ENCODE results near the gene EEFSEC. TPM values are rescaled to one million over a fixed set of nuclear protein-coding genes. Genes with fewer than 3 reads are reported as not detected.

The EEFSEC gene
- total RNA-seq, 1 experiment from 2014 or later: 9.5 TPM

DNA sequence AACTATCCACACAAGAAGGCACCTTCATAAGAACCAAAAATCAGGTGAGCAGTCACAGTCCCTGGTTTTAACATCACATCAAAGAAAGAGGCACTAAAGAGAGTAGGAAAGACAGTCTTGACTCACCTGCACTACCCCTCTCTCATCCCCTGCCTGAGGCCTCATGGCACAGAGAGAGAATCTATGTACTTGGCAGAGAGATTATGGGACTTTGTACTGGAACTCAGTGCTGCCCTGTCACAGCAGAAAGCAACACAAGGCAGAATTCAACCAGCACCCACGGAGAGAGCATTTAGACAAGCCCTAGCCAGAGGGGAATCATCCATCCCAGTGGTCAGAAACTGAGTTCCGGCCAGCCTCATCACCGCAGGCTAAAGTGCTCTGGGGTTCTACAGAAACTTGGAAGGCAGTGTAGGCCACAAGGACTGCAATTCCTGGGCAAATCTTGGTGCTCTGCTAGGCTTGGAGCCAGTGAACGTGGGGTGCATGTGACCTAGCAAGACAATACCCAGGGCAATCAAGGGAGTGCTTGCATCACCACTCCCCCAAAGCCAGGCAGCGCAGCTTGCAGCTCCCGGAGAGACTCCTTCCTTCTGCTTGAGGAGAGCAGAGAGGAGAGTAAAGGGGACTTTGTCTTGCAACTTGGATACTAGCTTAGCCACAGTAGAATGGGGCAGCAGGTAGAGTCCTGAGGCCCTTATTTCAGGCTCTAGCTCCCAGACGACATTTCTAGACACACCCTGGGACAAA, 21.2 kb upstream of the EEFSEC start:
- H4K8ac ChIP-seq (replicated peaks; ENCODE audit: insufficient read length, low read depth, low read length): no peak overlapping the region
- H3K4me1 Mint-ChIP-seq: no peaks in the 10 kb centered on the region
- DNase-seq: no peak
- H2BK12ac ChIP-seq (ENCODE audit: insufficient read length, low read depth, low read length): no peak overlapping the region
- no peaks in the 10 kb centered on the region for H3K23me2 ChIP-seq (ENCODE audit: insufficient read length, low read depth, low read length, poor library complexity, severe bottlenecking)
- H3K4ac ChIP-seq (ENCODE audit: low read depth, low read length): no peak overlapping the region
- no peak overlapping the region for H3T11ph ChIP-seq (ENCODE audit: low read length)
- H3K79me2 ChIP-seq (ENCODE audit: insufficient read depth, low read length): no peaks in the 10 kb centered on the region
- H2AK5ac ChIP-seq (ENCODE audit: insufficient read length, low read length): no peak overlapping the region
- H3K56ac ChIP-seq (ENCODE audit: insufficient read length, low read depth, low read length): no peak overlapping the region
- H3K79me1 ChIP-seq (ENCODE audit: insufficient read depth, low read depth, low read length, poor library complexity, severe bottlenecking): no peaks in the 10 kb centered on the region
- H3K4me3 Mint-ChIP-seq: no peak overlapping the region
- H3K9ac ChIP-seq (ENCODE audit: extremely low read depth, insufficient read length, low read length): no peak overlapping the region
- no CpG with 5 or more reads among the region's 7 CpGs for WGBS (ENCODE audit: extremely low coverage, insufficient read length, low lambda C conversion rate)
- no peaks in the 10 kb centered on the region for H3K4me1 ChIP-seq (ENCODE audit: insufficient read depth, low read length)
- H4K91ac ChIP-seq (ENCODE audit: insufficient read length, low read depth, low read length): no peak overlapping the region
- no peak overlapping the region for H2BK120ac ChIP-seq (ENCODE audit: low read depth, low read length, poor library complexity, severe bottlenecking)
- TF ChIP-seq, protein P1, sequence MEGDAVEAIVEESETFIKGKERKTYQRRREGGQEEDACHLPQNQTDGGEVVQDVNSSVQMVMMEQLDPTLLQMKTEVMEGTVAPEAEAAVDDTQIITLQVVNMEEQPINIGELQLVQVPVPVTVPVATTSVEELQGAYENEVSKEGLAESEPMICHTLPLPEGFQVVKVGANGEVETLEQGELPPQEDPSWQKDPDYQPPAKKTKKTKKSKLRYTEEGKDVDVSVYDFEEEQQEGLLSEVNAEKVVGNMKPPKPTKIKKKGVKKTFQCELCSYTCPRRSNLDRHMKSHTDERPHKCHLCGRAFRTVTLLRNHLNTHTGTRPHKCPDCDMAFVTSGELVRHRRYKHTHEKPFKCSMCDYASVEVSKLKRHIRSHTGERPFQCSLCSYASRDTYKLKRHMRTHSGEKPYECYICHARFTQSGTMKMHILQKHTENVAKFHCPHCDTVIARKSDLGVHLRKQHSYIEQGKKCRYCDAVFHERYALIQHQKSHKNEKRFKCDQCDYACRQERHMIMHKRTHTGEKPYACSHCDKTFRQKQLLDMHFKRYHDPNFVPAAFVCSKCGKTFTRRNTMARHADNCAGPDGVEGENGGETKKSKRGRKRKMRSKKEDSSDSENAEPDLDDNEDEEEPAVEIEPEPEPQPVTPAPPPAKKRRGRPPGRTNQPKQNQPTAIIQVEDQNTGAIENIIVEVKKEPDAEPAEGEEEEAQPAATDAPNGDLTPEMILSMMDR (conservative IDR thresholded peaks at IDR 0.05): no peak
- no peak overlapping the region for H3K27ac Mint-ChIP-seq
- no peak overlapping the region for H4K5ac ChIP-seq (ENCODE audit: insufficient read length, low read depth, low read length)
- H3K9me3 ChIP-seq (ENCODE audit: control insufficient read depth, low read depth, low read length): no peaks in the 10 kb centered on the region
- H2BK15ac ChIP-seq (ENCODE audit: low read depth, low read length): no peak overlapping the region
- H3K14ac ChIP-seq (ENCODE audit: insufficient read depth, low read length): no peak overlapping the region
- H2BK20ac ChIP-seq (ENCODE audit: low read depth, low read length, poor library complexity, severe bottlenecking): no peak overlapping the region
- no peak overlapping the region for H3K18ac ChIP-seq (ENCODE audit: insufficient read length, low read depth, low read length)
- H3K4me2 ChIP-seq (ENCODE audit: insufficient read depth, insufficient read length, low read length): no peak overlapping the region
- H3K23ac ChIP-seq (ENCODE audit: insufficient read length, low read depth, low read length): no peak overlapping the region
- H3K27me3 ChIP-seq (ENCODE audit: insufficient read depth, low read length): no peaks in the 10 kb centered on the region; the same call in 1 of the 2 replicates
- no peak overlapping the region for H2BK5ac ChIP-seq (ENCODE audit: insufficient read length, low read length)
- H3K27me3 Mint-ChIP-seq (ENCODE audit: low read depth): peaks cover 19% of the 10 kb centered on the region
- no peak overlapping the region for H2AFZ ChIP-seq (ENCODE audit: low read length)
- no peaks in the 10 kb centered on the region for H4K20me1 ChIP-seq (ENCODE audit: control insufficient read depth, insufficient read depth, insufficient read length)
- H3K36me3 Mint-ChIP-seq (ENCODE audit: insufficient read depth in 1 of 3, low read depth in 3 of 3): peaks cover 0 to 5% (median 3%) of the 10 kb centered on the region in 3 experiments; a peak in 5 of 7 replicates
- H3K9me3 Mint-ChIP-seq: peaks cover 12 to 23% of the 10 kb centered on the region in 2 experiments
- H3K27ac ChIP-seq (ENCODE audit: insufficient read length, low read depth, low read length): no peak overlapping the region
